Measurements from ENCODE around the gene SCUBE3. TPM values are rescaled to one million over a fixed set of nuclear protein-coding genes. Genes with fewer than 3 reads are reported as not detected.

The SCUBE3 gene
- total and polyA plus RNA-seq, 2 of the 8 experiments (the other 6 are each of a cell fraction or from before 2014, with no cell fraction given): 0.80 to 1.0 TPM

- TF ChIP-seq CHD7 (IDR thresholded peaks at IDR 0.05; ENCODE audit: insufficient replicate concordance, low read length): no peak
These were observed 30.5 kb upstream of the SCUBE3 start (continued) for GRCh38 chr6:35183281-35183680.

All from H1 (cell line).